Neural progenitor cell (in vitro differentiated cells): Measurements from ENCODE around the gene HARS2. TPM values are rescaled to one million over a fixed set of nuclear protein-coding genes. Genes with fewer than 3 reads are reported as not detected.
A peak's percentile ranks its signal among the peaks of the same experiment; 100 is the strongest.
"Not testable (repeated sequence)": the region's sequence is repeated elsewhere in the genome, so short reads cannot be mapped to it uniquely, and the experiment has no call there.

ENCODE experiments used
- DNase-seq: peaks from one replicate; pipeline ENCODE4 v3.0.0-alpha.2; 2016; ENCODE audit warnings: low spot score
- H2AFZ ChIP-seq: fragments of 200-600 bp; sonication (generic); replicated peaks from 2 replicates; pipeline ENCODE4 v1.6.1; 2016; ENCODE audit warnings: antibody characterized with exemption
- H3F3A ChIP-seq: fragments of 200-600 bp; sonication (generic); 2 replicates; pipeline ENCODE4 v1.6.1; 2016; ENCODE audit warnings: antibody characterized with exemption, low read depth
- H3K27ac ChIP-seq: fragments of 200-600 bp; sonication (generic); 2 replicates; pipeline ENCODE4 v1.5.1; 2016; ENCODE audit warnings: mild to moderate bottlenecking
- H3K27me3 ChIP-seq: fragments of 200-600 bp; sonication (generic); 2 replicates; pipeline ENCODE4 v1.6.1; 2016; ENCODE audit warnings: mild to moderate bottlenecking, moderate library complexity
- H3K36me3 ChIP-seq: fragments of 200-600 bp; sonication (generic); 2 replicates; pipeline ENCODE4 v1.5.1; 2016
- H3K4me1 ChIP-seq: fragments of 200-600 bp; sonication (generic); 2 replicates; pipeline ENCODE4 v1.6.1; 2016; ENCODE audit warnings: mixed run types
- H3K4me2 ChIP-seq: fragments of 200-600 bp; sonication (generic); 2 replicates; pipeline ENCODE4 v1.6.1; 2016
- H3K4me3 ChIP-seq: fragments of 200-600 bp; sonication (generic); 2 replicates; pipeline ENCODE4 v1.5.1; 2016
- H3K79me2 ChIP-seq: fragments of 200-600 bp; sonication (generic); 2 replicates; pipeline ENCODE4 v1.6.1; 2016; ENCODE audit warnings: low read depth
- H3K9ac ChIP-seq: fragments of 200-600 bp; sonication (generic); 2 replicates; pipeline ENCODE4 v1.6.1; 2016
- H3K9me3 ChIP-seq: fragments of 200-600 bp; sonication (generic); 2 replicates; pipeline ENCODE4 v1.5.1; 2016; ENCODE audit warnings: low read depth
- H4K20me1 ChIP-seq: fragments of 200-600 bp; sonication (generic); 2 replicates; pipeline ENCODE4 v1.6.1; 2016; ENCODE audit warnings: low read depth
- H3K27ac Mint-ChIP-seq: 3 replicates; pipeline ENCODE4 v1.8.0; 2021; ENCODE audit warnings: mixed read lengths
- H3K27me3 Mint-ChIP-seq: 2 replicates; pipeline ENCODE4 v1.8.0; 2022; ENCODE audit warnings: low read depth, mild to moderate bottlenecking, inconsistent platforms, moderate library complexity, mixed read lengths; ENCODE audit not compliant: insufficient read depth
- H3K36me3 Mint-ChIP-seq: 3 replicates; pipeline ENCODE4 v1.8.0; 2021; ENCODE audit warnings: mixed read lengths
- H3K4me1 Mint-ChIP-seq: 3 replicates; pipeline ENCODE4 v1.8.0; 2021; ENCODE audit warnings: mixed read lengths
- H3K4me3 Mint-ChIP-seq: 3 replicates; pipeline ENCODE4 v1.8.0; 2021; ENCODE audit warnings: mild to moderate bottlenecking, moderate library complexity, mixed read lengths
- H3K9me3 Mint-ChIP-seq: 3 replicates; pipeline ENCODE4 v1.8.0; 2020; ENCODE audit warnings: mixed read lengths
- EZH2 ChIP-seq: fragments of 200-600 bp; sonication (generic); IDR thresholded peaks from 2 replicates; pipeline ENCODE4 v1.6.1; 2017; ENCODE audit warnings: antibody characterized with exemption, mild to moderate bottlenecking, moderate library complexity
- EZH2phosphoT487 ChIP-seq: fragments of 200-600 bp; sonication (generic); IDR thresholded peaks from 2 replicates; pipeline ENCODE4 v1.6.1; 2017; ENCODE audit warnings: antibody characterized with exemption
- total RNA-seq: library from RNA; depleted of rRNA; stranded (reverse); fragments of >200 nt; gene quantifications from 2 replicates; pipeline ENCODE4 v1.2.3, GENCODE V29; 2015; ENCODE audit warnings: low replicate concordance
- TF ChIP-seq, protein P1 (sequence below): fragments of 200-600 bp; sonication (generic); IDR thresholded peaks from 2 replicates; pipeline ENCODE4 v1.5.1; 2017; ENCODE audit warnings: antibody characterized with exemption, mild to moderate bottlenecking

HARS2 gene
- total RNA-seq, 1 donor from 2014 or later = 30.6 TPM

DNA sequence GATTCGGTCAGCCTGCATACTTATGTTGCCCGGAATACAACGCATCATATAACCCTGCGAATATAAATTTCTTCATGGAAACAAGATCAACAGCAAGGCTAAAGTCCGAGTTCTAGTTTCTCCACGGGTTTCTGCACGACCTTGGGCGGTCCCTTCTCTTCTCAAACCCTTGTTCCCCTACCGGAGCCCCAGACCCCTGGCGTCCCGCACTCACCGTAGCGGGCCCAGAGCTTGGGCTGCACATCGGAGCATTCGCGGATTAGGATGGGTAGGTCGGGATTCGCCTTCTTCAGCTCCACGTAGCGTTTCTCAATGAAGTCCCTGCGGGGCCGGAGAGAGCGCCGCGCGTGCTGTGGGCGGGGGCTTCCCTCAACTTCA is 44.2 kb upstream of the HARS2 start:
- Histone ChIP-seq H4K20me1 (no peaks in the 10 kb centered on the region), H3K4me1 (peaks cover 4% of the 10 kb centered on the region), H3K9me3 (no peaks in the 10 kb centered on the region), H3K79me2 (peaks cover 34% of the 10 kb centered on the region), H3K9ac (peak overlapping the region; percentile 75), H3F3A (peaks cover 8% of the 10 kb centered on the region), H2AFZ (peak overlapping the region; percentile 75), H3K36me3 (peaks cover 4% of the 10 kb centered on the region), H3K27ac (no peak overlapping the region), H3K27me3 (no peaks in the 10 kb centered on the region), H3K4me2 (peak overlapping the region; percentile 90), H3K4me3 (peak overlapping the region; percentile 96)
- H3K4me3 Mint-ChIP-seq = peak overlapping the region; percentile 100
- no peaks in the 10 kb centered on the region for H3K9me3 Mint-ChIP-seq
- H3K27me3 Mint-ChIP-seq = peaks cover 8% of the 10 kb centered on the region
- DNase-seq = no peak
- peaks cover 22% of the 10 kb centered on the region for H3K4me1 Mint-ChIP-seq
- TF ChIP-seq, protein P1, sequence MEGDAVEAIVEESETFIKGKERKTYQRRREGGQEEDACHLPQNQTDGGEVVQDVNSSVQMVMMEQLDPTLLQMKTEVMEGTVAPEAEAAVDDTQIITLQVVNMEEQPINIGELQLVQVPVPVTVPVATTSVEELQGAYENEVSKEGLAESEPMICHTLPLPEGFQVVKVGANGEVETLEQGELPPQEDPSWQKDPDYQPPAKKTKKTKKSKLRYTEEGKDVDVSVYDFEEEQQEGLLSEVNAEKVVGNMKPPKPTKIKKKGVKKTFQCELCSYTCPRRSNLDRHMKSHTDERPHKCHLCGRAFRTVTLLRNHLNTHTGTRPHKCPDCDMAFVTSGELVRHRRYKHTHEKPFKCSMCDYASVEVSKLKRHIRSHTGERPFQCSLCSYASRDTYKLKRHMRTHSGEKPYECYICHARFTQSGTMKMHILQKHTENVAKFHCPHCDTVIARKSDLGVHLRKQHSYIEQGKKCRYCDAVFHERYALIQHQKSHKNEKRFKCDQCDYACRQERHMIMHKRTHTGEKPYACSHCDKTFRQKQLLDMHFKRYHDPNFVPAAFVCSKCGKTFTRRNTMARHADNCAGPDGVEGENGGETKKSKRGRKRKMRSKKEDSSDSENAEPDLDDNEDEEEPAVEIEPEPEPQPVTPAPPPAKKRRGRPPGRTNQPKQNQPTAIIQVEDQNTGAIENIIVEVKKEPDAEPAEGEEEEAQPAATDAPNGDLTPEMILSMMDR = no peak
- TF ChIP-seq EZH2phosphoT487 (no peak), EZH2 (no peak)
- peak overlapping the region; percentile 63 for H3K27ac Mint-ChIP-seq
- peaks cover 39% of the 10 kb centered on the region for H3K36me3 Mint-ChIP-seq

DNA sequence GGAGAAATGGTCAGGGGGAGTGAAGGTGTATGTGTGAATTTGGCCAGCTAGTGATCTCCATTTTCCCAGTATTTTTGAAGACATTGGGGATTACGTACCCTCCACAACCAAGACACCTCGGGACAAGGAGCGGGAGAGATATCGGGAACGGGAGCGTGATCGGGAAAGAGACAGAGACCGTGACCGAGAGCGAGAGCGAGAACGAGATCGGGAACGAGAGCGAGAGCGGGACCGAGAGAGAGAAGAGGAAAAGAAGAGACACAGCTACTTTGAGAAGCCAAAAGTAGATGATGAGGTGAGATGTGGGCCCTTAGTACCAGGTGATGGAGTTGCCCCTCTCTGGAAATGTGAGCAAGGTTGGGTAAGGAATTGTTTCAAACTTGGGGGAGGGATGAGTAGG is 32.4 kb upstream of the HARS2 start:
- no peak overlapping the region for H3K4me3 Mint-ChIP-seq
- no peaks in the 10 kb centered on the region for H3K36me3 ChIP-seq

DNA sequence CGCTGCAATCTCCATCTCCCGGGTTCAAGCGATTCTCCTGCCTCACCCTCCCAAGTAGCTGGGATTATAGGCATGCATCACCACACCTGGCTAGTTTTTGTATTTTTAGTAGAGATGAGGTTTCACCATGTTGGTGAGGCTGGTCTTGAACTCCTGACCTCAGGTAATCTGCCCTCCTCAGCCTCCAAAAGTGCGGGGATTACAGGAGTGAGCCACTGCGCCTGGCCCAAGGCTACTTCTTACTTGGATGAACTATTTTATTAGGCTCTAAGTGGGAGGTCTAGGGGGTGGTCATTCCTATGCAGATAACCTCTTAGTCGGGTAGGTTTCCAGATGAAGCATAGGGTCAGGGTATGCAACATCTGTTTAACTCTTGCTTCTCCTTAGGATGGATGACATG is 30.9 kb upstream of the HARS2 start:
- H3K27ac ChIP-seq, H3K4me1 Mint-ChIP-seq, H3K36me3 ChIP-seq, H3K27me3 ChIP-seq, DNase-seq, H3K4me3 Mint-ChIP-seq, H3K4me1 ChIP-seq, H3K4me2 ChIP-seq, H3K4me3 ChIP-seq, H3K27ac Mint-ChIP-seq, H4K20me1 ChIP-seq, H2AFZ ChIP-seq, H3K27me3 Mint-ChIP-seq, H3K9ac ChIP-seq, H3K9me3 ChIP-seq, H3K9me3 Mint-ChIP-seq, H3K79me2 ChIP-seq: not testable (repeated sequence)
- H3F3A ChIP-seq = peaks cover 17% of the 10 kb centered on the region
- H3K36me3 Mint-ChIP-seq = peaks cover 35% of the 10 kb centered on the region

More for the DNA sequence above, 32.4 kb upstream of the HARS2 start:
- no peak overlapping the region for H3K27ac ChIP-seq
- no peak overlapping the region for H3K4me2 ChIP-seq
- peaks cover 10% of the 10 kb centered on the region for H3F3A ChIP-seq
- H3K4me3 ChIP-seq = no peak overlapping the region
- H3K79me2 ChIP-seq = no peaks in the 10 kb centered on the region
- H3K36me3 Mint-ChIP-seq = peaks cover 47% of the 10 kb centered on the region
- H3K4me1 ChIP-seq = peaks cover 1% of the 10 kb centered on the region
- H3K27ac Mint-ChIP-seq = no peak overlapping the region
- no peaks in the 10 kb centered on the region for H3K9me3 Mint-ChIP-seq
- DNase-seq = no peak
- TF ChIP-seq EZH2phosphoT487 = no peak
- no peak for TF ChIP-seq EZH2
- TF ChIP-seq, protein P1 = no peak
- no peaks in the 10 kb centered on the region for H3K27me3 Mint-ChIP-seq
- no peak overlapping the region for H3K9ac ChIP-seq
- H3K4me1 Mint-ChIP-seq = peaks cover 2% of the 10 kb centered on the region
- no peaks in the 10 kb centered on the region for H3K27me3 ChIP-seq
- no peak overlapping the region for H2AFZ ChIP-seq
- no peaks in the 10 kb centered on the region for H3K9me3 ChIP-seq
- no peaks in the 10 kb centered on the region for H4K20me1 ChIP-seq

DNA sequence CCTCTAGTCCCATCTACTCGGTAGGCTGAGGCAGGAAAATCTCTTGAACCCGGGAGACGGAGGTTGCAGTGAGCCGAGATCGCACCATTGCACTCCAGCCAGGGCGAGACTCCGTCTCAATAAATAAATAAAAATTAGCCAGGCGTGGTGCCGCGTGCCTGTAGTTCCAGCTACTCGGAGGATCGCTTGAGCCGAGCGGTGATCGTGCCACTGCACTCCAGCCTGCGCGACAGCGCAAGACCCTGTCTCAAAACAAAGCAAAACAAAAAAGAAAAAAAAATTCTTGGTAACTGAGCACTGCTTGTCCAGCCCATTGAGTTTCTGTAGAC is 27.3 kb upstream of the HARS2 start:
- Mint-ChIP-seq H3K4me3 (peak overlapping the region; percentile 97), H3K4me1 (peaks cover 11% of the 10 kb centered on the region), H3K36me3 (peaks cover 27% of the 10 kb centered on the region), H3K27me3 (no peaks in the 10 kb centered on the region), H3K27ac (no peak overlapping the region), H3K9me3 (no peaks in the 10 kb centered on the region)
- Histone ChIP-seq H3K4me2 (peak overlapping the region; percentile 87), H3K27ac (no peak overlapping the region), H3K9ac (peak overlapping the region; percentile 38), H3K4me1 (peaks cover 10% of the 10 kb centered on the region), H3K9me3 (no peaks in the 10 kb centered on the region), H3K4me3 (peak overlapping the region; percentile 84), H2AFZ (peak overlapping the region; percentile 82), H3K79me2 (peaks cover 22% of the 10 kb centered on the region), H3F3A (peaks cover 17% of the 10 kb centered on the region), H3K36me3 (no peaks in the 10 kb centered on the region), H3K27me3 (no peaks in the 10 kb centered on the region), H4K20me1 (no peaks in the 10 kb centered on the region)
- DNase-seq = no peak
- TF ChIP-seq EZH2phosphoT487 (no peak), EZH2 (no peak)
- TF ChIP-seq, protein P1 = no peak
